ENCODE data around the gene PLEKHG3.

DNA sequence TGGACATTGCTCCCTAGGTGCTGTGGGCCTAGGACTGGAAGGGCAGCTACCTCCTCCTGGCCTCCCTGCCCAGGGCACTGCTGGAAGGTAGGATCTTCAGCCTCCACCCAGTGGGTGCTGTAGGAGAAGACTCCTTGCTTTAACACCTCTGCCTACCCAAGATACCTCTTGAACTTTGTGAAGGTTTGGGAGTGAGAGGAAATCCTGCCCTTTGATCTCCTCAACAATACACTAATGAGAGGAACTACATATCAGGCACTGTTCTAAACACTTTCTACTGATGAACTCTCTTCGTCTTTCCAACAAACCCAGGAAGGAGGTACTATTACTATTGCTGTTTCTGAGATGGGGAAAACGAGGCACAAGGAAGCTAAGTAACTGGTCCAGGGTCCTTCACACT, 66.9 kb downstream of the PLEKHG3 start:
- TF ChIP-seq HDGF (IDR thresholded peaks at IDR 0.05; ENCODE audit: borderline replicate concordance) (no peak), FOXM1 (IDR thresholded peaks at IDR 0.05; ENCODE audit: borderline replicate concordance) (no peak), FOXA1 (IDR thresholded peaks at IDR 0.05) (no peak), ELF4 (IDR thresholded peaks at IDR 0.05) (no peak), ARNT (IDR thresholded peaks at IDR 0.05) (no peak), TARDBP (IDR thresholded peaks at IDR 0.05) (no peak), BHLHE40 (IDR thresholded peaks at IDR 0.05; ENCODE audit: borderline replicate concordance) (no peak), SUZ12 (IDR thresholded peaks at IDR 0.05) (no peak), NFRKB (IDR thresholded peaks at IDR 0.05) (no peak), LEF1 (IDR thresholded peaks at IDR 0.05; ENCODE audit: borderline replicate concordance) (no peak), SP1 (IDR thresholded peaks at IDR 0.05) (no peak), FOXK2 (IDR thresholded peaks at IDR 0.05) (no peak)
- TF ChIP-seq, protein P1, sequence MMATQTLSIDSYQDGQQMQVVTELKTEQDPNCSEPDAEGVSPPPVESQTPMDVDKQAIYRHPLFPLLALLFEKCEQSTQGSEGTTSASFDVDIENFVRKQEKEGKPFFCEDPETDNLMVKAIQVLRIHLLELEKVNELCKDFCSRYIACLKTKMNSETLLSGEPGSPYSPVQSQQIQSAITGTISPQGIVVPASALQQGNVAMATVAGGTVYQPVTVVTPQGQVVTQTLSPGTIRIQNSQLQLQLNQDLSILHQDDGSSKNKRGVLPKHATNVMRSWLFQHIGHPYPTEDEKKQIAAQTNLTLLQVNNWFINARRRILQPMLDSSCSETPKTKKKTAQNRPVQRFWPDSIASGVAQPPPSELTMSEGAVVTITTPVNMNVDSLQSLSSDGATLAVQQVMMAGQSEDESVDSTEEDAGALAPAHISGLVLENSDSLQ (IDR thresholded peaks at IDR 0.05): no peak
